Activated B cell treated with CpG ODN at 0.5 μM for 24 hours (primary cell): ENCODE measurements around the gene B4GALNT3. TPM values are rescaled to one million over a fixed set of nuclear protein-coding genes. Genes with fewer than 3 reads are reported as not detected.

Experiments
- ATAC-seq: fragments of 200-7000 bp; cut with Tn5 transposase; one replicate; pipeline ENCODE4 v1.10.0; 2021; ENCODE audit warnings: low read depth, mild to moderate bottlenecking, moderate library complexity
- CTCF ChIA-PET: fragments of 350-600 bp; sonication (Branson Sonifier 250); formaldehyde crosslinking; loops from one replicate; lab custom pipeline; 2021; ENCODE audit warnings: antibody characterized with exemption; lab: Charles Lee
- POLR2A ChIA-PET: fragments of 350-600 bp; sonication (Branson Sonifier 250); formaldehyde crosslinking; loops from one replicate; lab custom pipeline; 2021; ENCODE audit warnings: antibody characterized with exemption; lab: Charles Lee
- DNase-seq: peaks from one replicate; pipeline ENCODE4 v3.0.0; 2022
- H3K27ac Mint-ChIP-seq: one replicate; pipeline ENCODE4 v1.8.0; 2020; ENCODE audit warnings: mixed read lengths
- H3K27me3 Mint-ChIP-seq: one replicate; pipeline ENCODE4 v1.8.0; 2021; ENCODE audit warnings: mixed read lengths
- H3K36me3 Mint-ChIP-seq: one replicate; pipeline ENCODE4 v1.8.0; 2021; ENCODE audit warnings: low read depth, mixed read lengths
- H3K4me1 Mint-ChIP-seq: one replicate; pipeline ENCODE4 v1.8.0; 2021; ENCODE audit warnings: mixed read lengths
- H3K4me3 Mint-ChIP-seq: one replicate; pipeline ENCODE4 v1.8.0; 2020; ENCODE audit warnings: mild to moderate bottlenecking, mixed read lengths
- H3K9me3 Mint-ChIP-seq: one replicate; pipeline ENCODE4 v1.8.0; 2020; ENCODE audit warnings: mixed read lengths
- intact Hi-C: fragments of 100-400 bp; cut with micrococcal nuclease; formaldehyde crosslinking; loops from one replicate; pipeline ENCODE4 v1.15.1; 2024
- total RNA-seq: library from RNA; stranded (reverse); gene quantifications from 2 replicates; pipeline ENCODE4 v1.2.3, GENCODE V29; 2022
- TF ChIP-seq, protein P1 (sequence below): fragments of 200-600 bp; IDR thresholded peaks from one replicate; pipeline ENCODE4 v1.8.0; 2022; ENCODE audit warnings: antibody characterized with exemption, mild to moderate bottlenecking

Gene B4GALNT3
- total RNA-seq, 1 donor from 2014 or later: not detected

DNA sequence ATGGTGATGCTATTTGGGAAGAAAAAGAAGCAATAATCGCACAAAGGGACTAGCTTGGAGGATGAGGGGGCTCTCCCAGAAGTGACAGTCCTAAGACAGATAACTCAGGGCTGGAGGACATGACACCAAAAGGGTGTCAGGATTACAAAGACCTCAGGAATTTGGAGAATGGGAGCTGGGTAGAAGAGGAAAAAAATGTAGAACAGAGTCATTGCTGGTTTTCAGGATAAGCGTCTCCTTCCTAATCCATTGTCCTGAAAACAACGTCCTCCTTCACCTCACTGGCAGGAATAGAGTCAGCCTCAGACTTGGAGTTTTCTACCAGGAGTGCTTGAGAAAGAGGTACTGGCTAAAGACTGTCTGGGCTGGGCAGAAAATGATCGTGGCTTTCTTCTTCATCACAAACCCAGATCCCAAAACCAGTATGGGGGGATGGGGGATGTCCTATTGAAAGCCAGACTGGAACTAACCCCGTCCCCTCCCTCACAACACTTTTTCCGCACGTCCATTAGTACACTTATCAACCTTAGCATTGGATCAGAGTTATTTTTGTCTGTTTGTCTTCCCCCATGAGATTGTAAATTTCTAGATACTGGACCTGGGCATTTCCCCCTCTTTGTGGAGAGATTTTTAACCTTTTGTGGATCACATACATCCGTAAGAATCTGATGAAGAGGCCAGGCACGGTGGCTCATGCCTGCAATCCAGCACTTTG is 14.3 kb downstream of the B4GALNT3 start:
- Mint-ChIP-seq H3K4me1 (no peaks in the 10 kb centered on the region), H3K36me3 (no peaks in the 10 kb centered on the region), H3K4me3 (no peak overlapping the region), H3K27ac (no peak overlapping the region), H3K9me3 (no peaks in the 10 kb centered on the region), H3K27me3 (peaks cover 32% of the 10 kb centered on the region)
- ATAC-seq: no peak
- TF ChIP-seq, protein P1, sequence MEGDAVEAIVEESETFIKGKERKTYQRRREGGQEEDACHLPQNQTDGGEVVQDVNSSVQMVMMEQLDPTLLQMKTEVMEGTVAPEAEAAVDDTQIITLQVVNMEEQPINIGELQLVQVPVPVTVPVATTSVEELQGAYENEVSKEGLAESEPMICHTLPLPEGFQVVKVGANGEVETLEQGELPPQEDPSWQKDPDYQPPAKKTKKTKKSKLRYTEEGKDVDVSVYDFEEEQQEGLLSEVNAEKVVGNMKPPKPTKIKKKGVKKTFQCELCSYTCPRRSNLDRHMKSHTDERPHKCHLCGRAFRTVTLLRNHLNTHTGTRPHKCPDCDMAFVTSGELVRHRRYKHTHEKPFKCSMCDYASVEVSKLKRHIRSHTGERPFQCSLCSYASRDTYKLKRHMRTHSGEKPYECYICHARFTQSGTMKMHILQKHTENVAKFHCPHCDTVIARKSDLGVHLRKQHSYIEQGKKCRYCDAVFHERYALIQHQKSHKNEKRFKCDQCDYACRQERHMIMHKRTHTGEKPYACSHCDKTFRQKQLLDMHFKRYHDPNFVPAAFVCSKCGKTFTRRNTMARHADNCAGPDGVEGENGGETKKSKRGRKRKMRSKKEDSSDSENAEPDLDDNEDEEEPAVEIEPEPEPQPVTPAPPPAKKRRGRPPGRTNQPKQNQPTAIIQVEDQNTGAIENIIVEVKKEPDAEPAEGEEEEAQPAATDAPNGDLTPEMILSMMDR: no peak
- DNase-seq: no peak
- intact Hi-C loops: no loop called here
- ChIA-PET POLR2A (no interaction called here), CTCF (no interaction called here)

DNA sequence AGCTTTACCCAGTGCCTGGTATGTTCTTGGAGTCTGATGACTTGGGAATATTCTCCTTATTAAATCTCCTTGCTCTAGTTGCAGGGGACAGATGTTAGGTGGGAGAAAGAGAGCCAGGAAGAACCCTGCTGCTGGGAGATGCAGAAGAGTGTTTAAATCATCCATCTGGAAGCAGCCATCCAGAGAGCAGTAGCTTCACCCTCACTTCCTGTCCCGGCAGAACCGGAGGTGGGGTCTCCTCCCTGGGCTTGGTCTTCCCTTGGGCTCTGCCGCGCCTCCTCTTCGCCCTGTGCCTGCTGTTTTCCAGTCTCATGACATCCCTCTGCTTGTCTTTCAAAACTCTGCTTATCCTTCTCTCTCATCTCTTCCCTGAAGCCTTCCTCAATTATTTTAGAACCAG is 15.5 kb downstream of the B4GALNT3 start:
- ATAC-seq (no peak), DNase-seq (no peak)
- ChIA-PET POLR2A (no interaction called here), CTCF (no interaction called here)
- TF ChIP-seq, protein P1: no peak
- Mint-ChIP-seq H3K9me3 (no peaks in the 10 kb centered on the region), H3K27me3 (peaks cover 32% of the 10 kb centered on the region), H3K27ac (no peak overlapping the region), H3K36me3 (no peaks in the 10 kb centered on the region), H3K4me3 (no peak overlapping the region), H3K4me1 (no peaks in the 10 kb centered on the region)
- intact Hi-C loops: no loop called here

DNA sequence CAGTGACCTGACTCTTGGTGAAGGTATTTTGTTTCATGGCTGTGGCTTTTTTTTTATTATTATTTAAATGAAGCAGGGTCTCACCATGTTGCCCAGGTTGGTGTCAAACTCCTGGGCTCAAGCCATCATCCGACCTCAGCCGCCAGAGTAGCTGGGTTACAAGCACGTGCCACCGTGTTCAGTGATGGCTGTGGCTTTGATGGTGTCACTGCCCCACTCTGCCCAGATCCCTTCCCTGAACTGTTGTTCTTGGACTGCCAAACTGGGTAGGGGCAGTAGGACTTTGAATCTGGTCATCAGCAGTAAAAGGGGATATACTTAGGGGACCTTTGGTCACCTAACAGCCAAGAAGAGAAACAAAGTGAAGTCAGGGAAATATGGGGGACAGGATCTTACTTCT is 19.4 kb downstream of the B4GALNT3 start:
- no peaks in the 10 kb centered on the region for H3K36me3 Mint-ChIP-seq
- H3K9me3 Mint-ChIP-seq: no peaks in the 10 kb centered on the region
- no peaks in the 10 kb centered on the region for H3K4me1 Mint-ChIP-seq
- ATAC-seq: no peak
- intact Hi-C loops: no loop called here
- ChIA-PET POLR2A (no interaction called here), CTCF (no interaction called here)
- H3K27me3 Mint-ChIP-seq: peaks cover 32% of the 10 kb centered on the region
- TF ChIP-seq, protein P1: no peak
- no peak overlapping the region for H3K4me3 Mint-ChIP-seq
- no peak overlapping the region for H3K27ac Mint-ChIP-seq
- no peak for DNase-seq

DNA sequence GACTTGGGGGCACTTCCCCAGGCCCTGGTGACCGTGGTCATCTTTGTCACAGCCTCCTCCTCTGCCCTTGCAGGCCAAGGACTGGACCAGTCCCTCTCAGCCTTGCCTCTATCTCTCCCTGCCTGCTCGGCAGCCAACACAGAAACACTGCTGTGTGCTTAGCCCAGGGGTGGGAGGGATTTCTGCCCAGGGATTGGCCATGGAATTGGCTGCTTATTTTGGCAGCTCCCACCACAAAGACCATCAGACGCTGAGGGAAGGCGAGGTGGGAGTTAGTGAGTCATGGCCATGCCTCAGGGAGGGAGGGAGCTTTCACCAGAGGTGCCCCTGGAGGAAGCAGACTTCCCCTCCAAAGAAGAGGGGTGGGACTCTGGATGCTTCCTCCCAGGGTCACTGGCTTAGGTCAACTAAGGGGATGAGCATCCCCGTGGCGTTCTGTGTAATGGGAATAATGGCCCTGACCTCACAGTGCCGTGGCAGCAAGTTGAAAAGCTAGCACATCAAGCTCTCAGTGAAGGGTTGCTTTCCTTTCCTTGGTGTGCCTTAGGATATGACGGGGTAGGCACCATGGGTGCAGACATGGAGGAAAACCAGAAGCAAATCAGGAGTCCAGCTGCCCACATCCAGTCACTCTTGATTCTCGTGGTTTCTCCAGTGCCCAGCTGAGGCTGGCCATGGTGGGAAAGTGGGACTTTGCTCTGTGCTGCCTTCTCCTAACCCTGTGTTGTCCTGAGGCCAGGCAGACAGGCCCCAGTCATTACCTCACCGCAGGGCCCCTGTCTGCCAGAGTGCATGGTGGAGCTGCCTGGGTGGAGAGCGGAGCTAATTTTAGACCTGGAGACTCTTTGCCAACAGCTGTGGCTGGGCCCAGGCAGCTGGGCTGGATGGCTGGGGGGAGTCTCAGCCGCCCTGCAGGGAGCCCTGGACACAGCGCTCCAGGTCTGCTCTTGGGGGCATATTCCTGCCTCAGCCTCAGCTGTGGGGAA is 21.4 kb downstream of the B4GALNT3 start:
- Mint-ChIP-seq H3K4me3 (no peak overlapping the region), H3K4me1 (no peaks in the 10 kb centered on the region), H3K27ac (no peak overlapping the region), H3K27me3 (peaks cover 32% of the 10 kb centered on the region), H3K9me3 (no peaks in the 10 kb centered on the region), H3K36me3 (no peaks in the 10 kb centered on the region)
- ChIA-PET CTCF (no interaction called here), POLR2A (no interaction called here)
- DNase-seq: no peak
- TF ChIP-seq, protein P1: no peak
- ATAC-seq: no peak
- intact Hi-C loops: no loop called here

DNA sequence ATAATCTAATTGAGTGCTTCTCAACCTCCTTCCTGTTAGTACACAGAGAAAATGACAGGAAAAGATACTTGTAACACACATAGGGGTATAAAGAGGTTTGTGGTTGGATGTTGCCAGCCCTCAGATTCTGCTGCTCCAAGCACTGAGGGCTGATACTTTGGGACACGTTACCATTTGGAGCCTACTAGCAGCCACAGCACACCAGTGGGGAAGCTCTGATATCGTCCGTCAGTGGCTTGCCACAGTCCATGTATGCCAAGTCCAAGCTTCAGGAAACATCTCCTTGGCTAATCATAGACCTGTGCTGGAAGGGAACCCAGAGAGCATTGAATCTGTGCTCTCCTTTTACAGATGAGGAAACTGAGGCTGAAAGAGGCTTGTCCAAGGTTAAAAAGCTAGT is 22.3 kb downstream of the B4GALNT3 start:
- no peak for ATAC-seq
- intact Hi-C loops: no loop called here

More for the DNA sequence above, 22.3 kb downstream of the B4GALNT3 start:
- ChIA-PET POLR2A (no interaction called here), CTCF (no interaction called here)
- Mint-ChIP-seq H3K4me3 (no peak overlapping the region), H3K36me3 (no peaks in the 10 kb centered on the region), H3K9me3 (peaks cover 2% of the 10 kb centered on the region), H3K27ac (no peak overlapping the region), H3K4me1 (no peaks in the 10 kb centered on the region), H3K27me3 (peaks cover 34% of the 10 kb centered on the region)
- TF ChIP-seq, protein P1: no peak
- no peak for DNase-seq
